Activated CD4-positive, alpha-beta T cell treated with anti-CD3 and anti-CD28 coated beads, Interleukin-2, amount 10 ng/mL, durations not matched to agents 24 days and 14 days (primary cell): Measurements from ENCODE around the gene ZNF264. TPM values are rescaled to one million over a fixed set of nuclear protein-coding genes. Genes with fewer than 3 reads are reported as not detected.
A peak's percentile ranks its signal among the peaks of the same experiment; 100 is the strongest.
"Not testable (repeated sequence)": the region's sequence is repeated elsewhere in the genome, so short reads cannot be mapped to it uniquely, and the experiment has no call there.

Experiments used
- DNase-seq: peaks from one replicate; pipeline ENCODE4 v3.0.0; 2022
- H3K27ac Mint-ChIP-seq: one replicate; pipeline ENCODE4 v1.8.0; 2022; ENCODE audit warnings: mild to moderate bottlenecking, mixed read lengths
- H3K27me3 Mint-ChIP-seq: one replicate; pipeline ENCODE4 v1.8.0; 2022; ENCODE audit warnings: mixed read lengths
- H3K36me3 Mint-ChIP-seq: one replicate; pipeline ENCODE4 v1.8.0; 2022; ENCODE audit warnings: low read depth, mild to moderate bottlenecking, mixed read lengths
- H3K4me1 Mint-ChIP-seq: one replicate; pipeline ENCODE4 v1.8.0; 2021; ENCODE audit warnings: mixed read lengths
- H3K4me3 Mint-ChIP-seq: one replicate; pipeline ENCODE4 v1.8.0; 2022; ENCODE audit warnings: mild to moderate bottlenecking, moderate library complexity, mixed read lengths
- H3K9me3 Mint-ChIP-seq: one replicate; pipeline ENCODE4 v1.8.0; 2021; ENCODE audit warnings: mixed read lengths
- intact Hi-C: fragments of 100-400 bp; cut with micrococcal nuclease; formaldehyde crosslinking; loops from one replicate; pipeline ENCODE4 v1.15.1; 2023
- total RNA-seq: library from RNA; stranded (reverse); gene quantifications from 2 replicates; pipeline ENCODE4 v1.2.3, GENCODE V29; 2022

ZNF264 gene
- total RNA-seq, 1 donor from 2014 or later, result 18.0 TPM

GRCh38 chr19:57227502-57227901 is 36.2 kb downstream of the ZNF264 start:
- peaks cover under 1% of the 10 kb centered on the region for H3K36me3 Mint-ChIP-seq
- no peak overlapping the region for H3K27ac Mint-ChIP-seq
- H3K4me3 Mint-ChIP-seq, result no peak overlapping the region
- H3K27me3 Mint-ChIP-seq, result no peaks in the 10 kb centered on the region
- no peaks in the 10 kb centered on the region for H3K4me1 Mint-ChIP-seq
- DNase-seq, result no peak
- intact Hi-C loops, result no loop called here
- peaks cover 24% of the 10 kb centered on the region for H3K9me3 Mint-ChIP-seq

GRCh38 chr19:57231686-57232085 is 40.4 kb downstream of the ZNF264 start:
- intact Hi-C loops, result no loop called here
- no peak for DNase-seq
- Mint-ChIP-seq H3K4me1 (no peaks in the 10 kb centered on the region), H3K36me3 (no peaks in the 10 kb centered on the region), H3K4me3 (no peak overlapping the region), H3K9me3 (peaks cover 16% of the 10 kb centered on the region), H3K27ac (no peak overlapping the region), H3K27me3 (no peaks in the 10 kb centered on the region)

DNA sequence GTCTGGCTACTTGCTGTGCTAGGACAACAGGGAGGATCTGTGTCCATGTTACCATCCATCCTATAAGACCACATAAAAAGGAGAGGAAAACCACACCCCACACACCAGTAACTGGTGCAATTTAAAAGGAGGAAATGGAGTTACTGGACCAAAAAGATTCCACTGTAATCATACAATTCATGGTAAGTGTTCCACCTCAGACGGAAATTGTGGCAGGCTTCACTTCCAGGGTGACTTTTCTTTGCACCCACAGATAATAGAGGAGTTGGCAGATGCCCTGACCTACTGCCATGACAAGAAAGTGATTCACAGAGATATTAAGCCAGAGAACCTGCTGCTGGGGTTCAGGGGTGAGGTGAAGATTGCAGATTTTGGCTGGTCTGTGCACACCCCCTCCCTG is 41.9 kb downstream of the ZNF264 start:
- no peaks in the 10 kb centered on the region for H3K27me3 Mint-ChIP-seq
- peaks cover 12% of the 10 kb centered on the region for H3K9me3 Mint-ChIP-seq
- H3K27ac Mint-ChIP-seq, result no peak overlapping the region
- DNase-seq, result no peak
- H3K4me3 Mint-ChIP-seq, result no peak overlapping the region
- intact Hi-C loops, result no loop called here
- no peaks in the 10 kb centered on the region for H3K36me3 Mint-ChIP-seq
- H3K4me1 Mint-ChIP-seq, result no peaks in the 10 kb centered on the region

DNA sequence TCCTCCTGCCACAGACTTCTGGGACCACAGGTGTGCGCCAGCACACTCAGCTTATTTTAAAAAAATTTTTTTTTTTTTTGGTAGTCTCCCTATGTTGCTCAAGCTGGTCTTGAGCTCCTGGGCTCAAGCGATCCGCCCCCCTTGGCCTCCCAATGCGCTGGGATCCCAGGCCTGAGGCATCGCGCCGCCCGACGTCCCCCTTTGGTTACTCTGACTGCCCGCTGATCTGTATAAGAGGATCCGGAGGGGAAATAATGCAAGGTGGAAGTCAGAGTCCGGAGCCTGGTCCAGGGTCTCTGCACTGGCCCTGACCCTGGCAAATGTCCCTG is 48.6 kb downstream of the ZNF264 start:
- H3K36me3 Mint-ChIP-seq, result peaks cover 26% of the 10 kb centered on the region
- H3K4me1 Mint-ChIP-seq, result peaks cover 21% of the 10 kb centered on the region
- intact Hi-C loops, result loop anchor here (1.0 kb wide), 8 partner anchors 40 to 1065 kb away; partner anchors contain the start of genes ERVK3-1, TRAPPC2B, ZNF264 and ZNF304
- peak overlapping the region; percentile 95 for H3K27ac Mint-ChIP-seq
- peak overlapping the region; percentile 87 for H3K4me3 Mint-ChIP-seq
- H3K27me3 Mint-ChIP-seq, result peaks cover 2% of the 10 kb centered on the region
- peaks cover 9% of the 10 kb centered on the region for H3K9me3 Mint-ChIP-seq
- no peak for DNase-seq

DNA sequence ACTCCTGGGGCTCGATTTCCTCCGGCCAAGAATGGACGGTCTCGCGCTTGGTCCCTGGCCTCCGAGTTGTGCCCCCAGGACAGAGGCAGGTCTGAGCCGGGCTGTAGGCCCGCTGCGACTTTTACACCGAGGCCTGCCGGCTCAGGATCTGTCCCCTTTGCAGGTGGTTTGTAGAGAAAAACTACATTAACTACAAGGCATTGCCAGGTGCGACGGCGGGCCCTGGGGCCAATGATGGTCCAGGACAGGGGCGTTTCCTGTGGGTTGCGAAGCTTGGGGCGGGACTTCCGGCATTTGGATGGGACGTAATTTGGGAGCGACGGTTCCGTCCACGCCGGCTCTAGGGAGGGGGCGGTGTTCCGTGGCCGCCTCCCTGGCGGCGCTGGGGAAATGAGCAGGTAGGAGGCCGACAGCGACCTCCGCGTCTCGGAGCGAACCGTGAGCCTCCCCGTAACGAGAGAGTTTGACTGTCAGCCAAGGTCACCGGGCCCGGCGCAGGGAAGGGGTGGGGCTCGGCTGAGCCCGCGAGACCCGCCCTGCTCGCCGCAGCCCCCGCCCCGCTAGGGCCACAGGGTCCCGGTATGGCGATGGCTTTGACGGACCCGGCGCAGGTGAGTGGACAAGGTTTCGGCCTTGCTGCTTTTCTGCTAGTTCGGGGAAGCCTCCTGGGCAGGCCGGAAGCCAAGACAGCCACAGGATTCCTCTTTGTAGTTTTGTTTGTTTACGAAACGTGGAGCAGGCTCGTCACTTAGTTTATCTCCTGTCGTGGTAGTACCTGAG is 49.2 kb downstream of the ZNF264 start, which contains the start of gene ZNF805:
TSS of gene ZNF805 (plus strand) at position 322 of the 780 bp plus-strand sequence. CDS start at position 582, 260 bp downstream.
- DNase-seq, result peak; percentile 98
- H3K4me1 Mint-ChIP-seq, result peaks cover 21% of the 10 kb centered on the region
- peaks cover 9% of the 10 kb centered on the region for H3K9me3 Mint-ChIP-seq
- H3K36me3 Mint-ChIP-seq, result peaks cover 32% of the 10 kb centered on the region
- H3K4me3 Mint-ChIP-seq, result peak within 1 kb of the TSS; percentile 87
- peaks cover 2% of the 10 kb centered on the region for H3K27me3 Mint-ChIP-seq
- H3K27ac Mint-ChIP-seq, result peak within 1 kb of the TSS; percentile 95
- intact Hi-C loops, result loop anchor here (1.0 kb wide), 8 partner anchors 40 to 1065 kb away; partner anchors contain the start of genes ERVK3-1, TRAPPC2B, ZNF264 and ZNF304

- peak overlapping the region; percentile 87 for H3K4me3 Mint-ChIP-seq
- H3K36me3 Mint-ChIP-seq, result peaks cover 38% of the 10 kb centered on the region
- intact Hi-C loops, result no loop called here
- DNase-seq, result no peak
- peaks cover 2% of the 10 kb centered on the region for H3K27me3 Mint-ChIP-seq
- H3K4me1 Mint-ChIP-seq, result peaks cover 21% of the 10 kb centered on the region
- H3K27ac Mint-ChIP-seq, result peak overlapping the region; percentile 95
- peaks cover 13% of the 10 kb centered on the region for H3K9me3 Mint-ChIP-seq
These were observed 49.9 kb downstream of the ZNF264 start for GRCh38 chr19:57241176-57241575.

- H3K27ac Mint-ChIP-seq, result no peak overlapping the region
- H3K4me3 Mint-ChIP-seq, result no peak overlapping the region
- peaks cover 13% of the 10 kb centered on the region for H3K9me3 Mint-ChIP-seq
- H3K4me1 Mint-ChIP-seq, result peaks cover 21% of the 10 kb centered on the region
- intact Hi-C loops, result no loop called here
- H3K27me3 Mint-ChIP-seq, result peaks cover 2% of the 10 kb centered on the region
- no peak for DNase-seq
- H3K36me3 Mint-ChIP-seq, result peaks cover 54% of the 10 kb centered on the region
These were observed 51.5 kb downstream of the ZNF264 start for GRCh38 chr19:57242821-57243220.

GRCh38 chr19:57244513-57244912 is 53.2 kb downstream of the ZNF264 start:
- Mint-ChIP-seq H3K4me3 (no peak overlapping the region), H3K4me1 (peaks cover 21% of the 10 kb centered on the region), H3K9me3 (peaks cover 8% of the 10 kb centered on the region), H3K27me3 (peaks cover 2% of the 10 kb centered on the region), H3K27ac (no peak overlapping the region), H3K36me3 (peaks cover 68% of the 10 kb centered on the region)
- intact Hi-C loops, result no loop called here
- no peak for DNase-seq

GRCh38 chr19:57245066-57245465 is 53.8 kb downstream of the ZNF264 start:
- DNase-seq, result no peak
- Mint-ChIP-seq H3K4me1 (peaks cover 21% of the 10 kb centered on the region), H3K9me3 (peaks cover 9% of the 10 kb centered on the region), H3K27me3 (peaks cover 2% of the 10 kb centered on the region), H3K4me3 (no peak overlapping the region), H3K36me3 (peaks cover 70% of the 10 kb centered on the region), H3K27ac (no peak overlapping the region)
- intact Hi-C loops, result no loop called here

- DNase-seq, result no peak
- intact Hi-C loops, result no loop called here
- H3K9me3 Mint-ChIP-seq, result peaks cover 15% of the 10 kb centered on the region
- no peaks in the 10 kb centered on the region for H3K27me3 Mint-ChIP-seq
- H3K36me3 Mint-ChIP-seq, result peaks cover 74% of the 10 kb centered on the region
- H3K4me3 Mint-ChIP-seq, result no peak overlapping the region
- peaks cover 17% of the 10 kb centered on the region for H3K4me1 Mint-ChIP-seq
- no peak overlapping the region for H3K27ac Mint-ChIP-seq
These were observed 54.7 kb downstream of the ZNF264 start for GRCh38 chr19:57245959-57246358.

DNA sequence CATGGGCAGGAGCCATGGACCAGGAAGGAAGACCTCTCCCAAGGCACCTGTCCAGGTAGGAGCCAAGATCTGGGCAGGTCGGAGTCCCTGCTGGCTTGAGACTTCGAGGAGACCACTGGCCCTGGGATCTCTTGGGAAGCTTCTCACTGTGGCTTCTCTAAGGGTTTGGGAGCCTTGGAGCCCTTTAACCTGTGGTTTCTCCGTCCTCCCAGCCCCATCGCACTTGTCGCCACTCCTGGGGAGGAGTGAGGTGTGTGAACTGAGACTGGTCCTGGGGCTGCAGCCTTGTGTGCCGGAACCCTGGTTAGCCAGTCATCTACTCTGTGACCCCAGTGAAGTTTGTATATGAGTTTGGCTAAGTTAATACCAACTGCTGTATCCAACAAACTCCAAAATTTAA is 57.3 kb downstream of the ZNF264 start:
- no peak for DNase-seq
- Mint-ChIP-seq H3K27ac (no peak overlapping the region), H3K4me1 (peaks cover 2% of the 10 kb centered on the region), H3K27me3 (no peaks in the 10 kb centered on the region), H3K9me3 (peaks cover 26% of the 10 kb centered on the region), H3K4me3 (no peak overlapping the region), H3K36me3 (peaks cover 91% of the 10 kb centered on the region)
- intact Hi-C loops, result no loop called here

DNA sequence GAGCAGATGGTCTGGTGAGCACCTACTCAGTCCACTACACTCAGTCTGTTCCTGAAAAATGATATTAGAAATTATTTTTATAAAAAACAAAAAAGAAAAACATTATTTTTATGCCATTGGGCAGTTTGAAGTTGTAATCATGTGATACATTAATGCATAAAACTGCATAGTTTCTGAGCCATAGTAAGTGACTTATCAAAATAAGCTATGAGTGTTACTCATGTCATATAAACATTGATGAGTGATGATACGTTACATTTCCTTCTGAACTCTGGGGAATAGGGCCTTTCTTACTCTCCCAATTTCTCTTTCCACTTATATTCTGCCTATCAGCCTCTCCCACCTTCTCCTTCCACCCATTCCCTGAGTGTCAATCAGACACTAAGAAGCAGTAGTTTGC is 58.0 kb downstream of the ZNF264 start:
- H3K4me1 Mint-ChIP-seq, result peaks cover 2% of the 10 kb centered on the region
- no peak overlapping the region for H3K4me3 Mint-ChIP-seq
- H3K27me3 Mint-ChIP-seq, result no peaks in the 10 kb centered on the region
- no peak for DNase-seq
- intact Hi-C loops, result no loop called here
- no peak overlapping the region for H3K27ac Mint-ChIP-seq
- H3K9me3 Mint-ChIP-seq, result peaks cover 30% of the 10 kb centered on the region
- H3K36me3 Mint-ChIP-seq, result peaks cover 93% of the 10 kb centered on the region

- Mint-ChIP-seq H3K9me3 (peaks cover 39% of the 10 kb centered on the region), H3K36me3 (peaks cover 80% of the 10 kb centered on the region)
- DNase-seq, H3K4me3 Mint-ChIP-seq, intact Hi-C loops, H3K27me3 Mint-ChIP-seq, H3K27ac Mint-ChIP-seq, H3K4me1 Mint-ChIP-seq: not testable (repeated sequence)
These were observed 62.5 kb downstream of the ZNF264 start for GRCh38 chr19:57253767-57254166.

GRCh38 chr19:57262044-57262443 is 70.7 kb downstream of the ZNF264 start:
- H3K27me3 Mint-ChIP-seq, result no peaks in the 10 kb centered on the region
- no peak overlapping the region for H3K4me3 Mint-ChIP-seq
- H3K4me1 Mint-ChIP-seq, result no peaks in the 10 kb centered on the region
- peaks cover 54% of the 10 kb centered on the region for H3K9me3 Mint-ChIP-seq
- intact Hi-C loops, result no loop called here
- H3K36me3 Mint-ChIP-seq, result peaks cover 51% of the 10 kb centered on the region
- H3K27ac Mint-ChIP-seq, result no peak overlapping the region
- DNase-seq, result no peak
